Measurements from ENCODE around the gene COTL1. TPM values are rescaled to one million over a fixed set of nuclear protein-coding genes. Genes with fewer than 3 reads are reported as not detected.

The COTL1 gene
- total RNA-seq, 1 donor from 2014 or later = 35.3 TPM

- Histone ChIP-seq H3K36me3 (ENCODE audit: control insufficient read depth, insufficient read depth, low read length) (peaks cover 5% of the 10 kb centered on the region), H3K27me3 (ENCODE audit: control insufficient read depth, insufficient read depth, low read length) (no peaks in the 10 kb centered on the region), H3K4me3 (ENCODE audit: low read depth, low read length) (no peak overlapping the region)
- DNase-seq (ENCODE audit: low read depth) (no peak), FAIRE-seq (no peak)
- TF ChIP-seq CTCF (IDR thresholded peaks at IDR 0.05; ENCODE audit: insufficient read depth, low read length, severe bottlenecking) = no peak
Measured at GRCh38 chr16:84566545-84567257, 51.2 kb downstream of the COTL1 start.

- H3K36me3 ChIP-seq (ENCODE audit: control insufficient read depth, insufficient read depth, low read length) = peaks cover 2% of the 10 kb centered on the region
- TF ChIP-seq CTCF (IDR thresholded peaks at IDR 0.05; ENCODE audit: insufficient read depth, low read length, severe bottlenecking) = no peak
- H3K4me3 ChIP-seq (ENCODE audit: low read depth, low read length) = no peak overlapping the region
- H3K27me3 ChIP-seq (ENCODE audit: control insufficient read depth, insufficient read depth, low read length) = no peaks in the 10 kb centered on the region
- DNase-seq (ENCODE audit: low read depth) (no peak), FAIRE-seq (no peak)
Measured at GRCh38 chr16:84565669-84566495, 52.0 kb downstream of the COTL1 start.

GRCh38 chr16:84563786-84564420, 54.0 kb downstream of the COTL1 start:
- no peak for DNase-seq (ENCODE audit: low read depth)
- TF ChIP-seq CTCF (IDR thresholded peaks at IDR 0.05; ENCODE audit: insufficient read depth, low read length, severe bottlenecking) = no peak
- no peak for FAIRE-seq

GRCh38 chr16:84563064-84563715, 54.7 kb downstream of the COTL1 start:
- no peak for TF ChIP-seq CTCF (IDR thresholded peaks at IDR 0.05; ENCODE audit: insufficient read depth, low read length, severe bottlenecking)
- Histone ChIP-seq H3K4me3 (ENCODE audit: low read depth, low read length) (no peak overlapping the region), H3K27me3 (ENCODE audit: control insufficient read depth, insufficient read depth, low read length) (no peaks in the 10 kb centered on the region), H3K36me3 (ENCODE audit: control insufficient read depth, insufficient read depth, low read length) (peaks cover 2% of the 10 kb centered on the region)
- FAIRE-seq = no peak
- DNase-seq (ENCODE audit: low read depth) = no peak

More at GRCh38 chr16:84563786-84564420, 54.0 kb downstream of the COTL1 start:
- no peak overlapping the region for H3K4me3 ChIP-seq (ENCODE audit: low read depth, low read length)
- H3K27me3 ChIP-seq (ENCODE audit: control insufficient read depth, insufficient read depth, low read length) = no peaks in the 10 kb centered on the region
- peaks cover 2% of the 10 kb centered on the region for H3K36me3 ChIP-seq (ENCODE audit: control insufficient read depth, insufficient read depth, low read length)

- DNase-seq (ENCODE audit: low read depth) (no peak), FAIRE-seq (no peak)
- H3K36me3 ChIP-seq (ENCODE audit: control insufficient read depth, insufficient read depth, low read length) = peaks cover 2% of the 10 kb centered on the region
- H3K4me3 ChIP-seq (ENCODE audit: low read depth, low read length) = no peak overlapping the region
- no peaks in the 10 kb centered on the region for H3K27me3 ChIP-seq (ENCODE audit: control insufficient read depth, insufficient read depth, low read length)
- no peak for TF ChIP-seq CTCF (IDR thresholded peaks at IDR 0.05; ENCODE audit: insufficient read depth, low read length, severe bottlenecking)
Measured at GRCh38 chr16:84562174-84562815, 55.6 kb downstream of the COTL1 start.

Data from bronchial epithelial cell (primary cell).